Muscle of back (tissue), 11 donors: ENCODE measurements around the gene NCOA1. TPM values are rescaled to one million over a fixed set of nuclear protein-coding genes. Genes with fewer than 3 reads are reported as not detected.

ENCODE experiments used
- DNase-seq, 3 donors: peaks; one replicate each; pipeline versions ENCODE4 v3.0.0 to v3.0.0-alpha.2; 2013
- polyA plus RNA-seq, 10 donors: library from polyadenylated mRNA; unstranded; fragments of 120-200 nt; gene quantifications; one replicate each; pipeline ENCODE4 v1.2.1, GENCODE V29; 2013; ENCODE audit not compliant: insufficient read length in 10 of 10

NCOA1 gene
- polyA plus RNA-seq, 10 donors: 73.9 to 135 (median 105) TPM

DNA sequence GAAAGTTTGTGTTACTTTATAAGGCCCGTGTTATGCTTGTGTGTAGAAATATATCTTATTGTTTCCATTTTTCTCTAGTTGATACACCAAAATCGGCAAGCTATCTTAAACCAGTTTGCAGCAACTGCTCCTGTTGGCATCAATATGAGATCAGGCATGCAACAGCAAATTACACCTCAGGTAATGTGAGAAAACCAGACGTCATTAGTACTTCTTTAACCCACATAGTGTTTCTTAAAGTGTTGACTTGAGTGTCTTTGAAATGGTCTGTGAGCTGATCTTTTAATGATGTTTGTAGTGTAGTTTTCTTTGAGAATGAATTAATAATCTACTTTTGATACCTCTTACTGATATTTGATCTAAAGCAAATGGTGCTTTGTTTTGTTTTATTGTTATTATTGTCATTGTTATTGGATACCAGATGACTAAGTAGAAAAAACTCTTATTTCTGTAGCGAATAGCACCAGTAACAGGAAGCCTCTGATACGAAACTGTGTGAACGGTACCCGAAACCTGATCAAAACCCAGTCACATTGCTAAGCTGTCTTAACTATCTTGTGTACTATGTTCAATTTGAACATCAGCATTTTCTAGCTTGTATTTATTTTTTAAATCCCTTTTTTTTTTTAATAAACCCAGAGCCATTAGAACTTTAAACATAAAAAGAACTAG is 248.4 kb downstream of the NCOA1 start:
- DNase-seq: no peak

DNA sequence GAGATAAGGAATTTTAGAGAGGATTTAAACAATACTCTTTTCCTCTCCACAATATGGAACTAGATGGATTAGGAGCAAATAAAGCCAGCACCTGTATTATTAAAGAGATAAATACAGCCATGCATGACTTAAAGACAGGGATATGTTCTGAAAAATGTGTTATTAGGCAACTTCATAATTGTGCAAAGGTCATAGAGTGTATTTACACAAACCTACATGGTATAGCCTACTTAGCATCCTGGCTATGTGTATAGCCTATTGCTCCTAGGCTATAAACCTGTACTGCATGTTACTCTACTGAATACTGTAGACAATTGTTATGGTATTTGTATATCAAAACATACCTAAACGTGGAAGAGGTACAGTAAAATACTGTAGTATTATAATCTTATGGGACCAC is 249.1 kb downstream of the NCOA1 start:
- no peak for DNase-seq

DNA sequence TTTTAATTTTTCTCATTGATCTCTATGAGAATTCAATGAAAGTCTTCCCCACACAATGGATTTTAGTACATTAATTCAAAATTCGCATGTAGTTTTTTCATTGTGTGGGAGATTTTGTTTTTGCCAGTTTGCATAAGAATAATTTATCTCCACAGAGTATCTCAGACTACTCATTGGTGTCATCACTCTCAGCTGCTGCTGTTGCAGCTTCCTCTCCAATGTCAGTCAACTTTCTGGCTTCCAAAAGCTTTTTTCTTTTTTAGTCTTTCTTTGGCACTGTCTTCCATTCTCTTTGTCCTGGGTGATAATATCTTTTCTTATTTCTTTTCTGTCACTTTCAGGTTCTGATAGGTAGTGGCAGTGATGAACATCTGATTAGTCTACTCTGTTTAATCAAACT is 251.7 kb downstream of the NCOA1 start:
- DNase-seq: no peak

DNA sequence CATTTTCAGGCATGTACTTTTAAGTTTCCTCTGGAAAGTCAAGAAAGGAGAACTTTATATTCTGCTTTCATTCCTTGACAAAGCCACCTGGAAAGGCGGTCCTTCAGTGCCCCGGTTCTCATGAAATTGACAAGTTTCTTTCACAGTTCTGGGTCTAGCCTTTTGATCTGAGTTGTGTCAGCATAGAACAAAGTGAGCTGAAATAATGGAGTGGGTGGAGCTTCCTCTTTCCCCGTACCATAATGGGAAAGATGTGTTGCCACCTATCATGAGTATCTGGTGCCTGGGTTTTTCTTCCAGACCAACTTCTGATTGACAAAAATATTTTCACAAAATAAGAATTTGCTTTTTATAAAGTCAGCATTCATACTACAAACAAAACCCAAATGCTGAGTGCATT is 252.9 kb downstream of the NCOA1 start:
- no peak for DNase-seq

DNA sequence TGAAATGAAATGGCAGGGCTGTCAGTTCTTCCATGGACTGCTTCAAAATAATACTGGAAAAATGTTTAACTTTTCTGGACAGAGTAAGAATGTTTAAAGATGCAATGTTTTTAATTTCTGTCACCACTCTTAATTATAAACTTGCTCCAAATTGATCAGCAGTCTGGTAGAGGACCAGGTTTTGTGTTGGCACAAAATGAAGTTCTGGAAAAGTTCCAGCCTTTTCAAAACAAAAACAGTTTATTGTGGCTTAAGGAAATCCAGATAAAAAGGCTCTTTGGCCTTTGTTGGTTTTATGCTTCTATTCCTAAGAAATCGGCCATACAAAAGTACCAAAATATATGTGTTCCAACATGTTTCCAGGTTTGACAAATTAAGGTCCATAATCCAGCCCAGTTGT is 253.3 kb downstream of the NCOA1 start:
- DNase-seq: no peak

DNA sequence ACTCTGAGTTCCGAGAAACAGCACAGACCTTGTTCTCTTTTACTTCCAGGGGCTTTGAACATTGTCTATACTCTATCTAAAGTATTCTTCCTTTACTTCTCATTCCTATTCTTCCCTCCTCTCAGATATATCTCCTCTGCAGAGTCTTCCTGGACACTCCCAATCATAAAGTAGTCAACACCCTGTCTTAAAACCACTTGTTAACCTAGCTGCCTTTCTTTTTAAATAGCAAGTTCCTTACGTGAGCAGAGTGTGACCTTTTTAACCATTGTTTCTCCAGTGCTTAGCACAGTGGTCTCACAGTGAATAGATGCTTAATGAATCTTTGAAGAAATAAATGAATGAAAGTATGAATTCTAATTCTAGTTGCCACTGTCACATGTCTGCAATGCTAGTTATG is 254.8 kb downstream of the NCOA1 start:
- DNase-seq: no peak

DNA sequence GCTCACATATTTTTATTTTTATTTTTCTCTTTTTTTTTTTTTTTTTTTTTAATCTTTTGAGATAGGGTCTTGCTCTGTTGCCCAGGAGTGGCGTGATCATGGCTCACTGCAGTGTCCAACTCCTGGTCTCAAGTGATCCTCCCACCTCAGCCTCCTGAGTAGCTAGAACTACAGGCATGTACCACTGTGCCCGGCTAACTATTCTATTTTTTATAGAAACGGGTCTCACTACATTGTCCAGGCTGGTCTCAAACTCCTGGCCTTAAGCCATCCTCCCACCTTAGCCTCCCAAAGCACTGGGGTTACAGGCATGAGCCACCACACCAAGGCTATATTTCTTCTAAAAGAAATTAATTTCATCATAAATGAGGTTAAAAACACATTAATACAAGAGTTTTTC is 256.2 kb downstream of the NCOA1 start:
- DNase-seq: no peak

DNA sequence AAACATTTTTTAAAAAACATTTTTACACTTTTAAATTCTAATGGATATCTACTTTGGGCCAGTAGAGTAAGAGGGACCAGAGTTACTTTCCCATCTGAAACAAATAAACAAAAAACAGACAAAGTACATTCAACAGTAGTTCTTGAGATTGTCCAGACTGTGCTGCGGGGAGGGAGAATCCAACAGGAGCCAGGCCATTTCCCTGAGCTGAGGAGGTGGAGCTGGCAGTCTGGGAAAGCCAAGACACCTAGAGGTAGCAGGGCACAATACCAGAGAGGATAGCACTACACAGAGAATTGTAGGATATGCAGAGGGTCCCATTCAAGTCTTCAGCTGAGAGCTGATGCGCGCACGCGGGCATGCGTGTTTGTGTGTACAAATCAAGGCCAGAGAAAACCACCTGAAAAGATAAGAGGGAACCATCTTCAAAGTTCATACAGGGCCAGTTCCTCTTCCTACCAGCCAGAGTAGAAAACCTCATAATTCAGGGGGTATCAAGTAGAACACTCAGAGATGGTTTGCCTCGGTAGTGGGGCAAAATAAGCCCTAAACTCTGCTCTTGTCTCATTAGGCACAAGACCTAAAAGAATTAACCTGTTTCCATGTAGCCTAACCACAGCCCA is 258.1 kb downstream of the NCOA1 start:
- no peak for DNase-seq

DNA sequence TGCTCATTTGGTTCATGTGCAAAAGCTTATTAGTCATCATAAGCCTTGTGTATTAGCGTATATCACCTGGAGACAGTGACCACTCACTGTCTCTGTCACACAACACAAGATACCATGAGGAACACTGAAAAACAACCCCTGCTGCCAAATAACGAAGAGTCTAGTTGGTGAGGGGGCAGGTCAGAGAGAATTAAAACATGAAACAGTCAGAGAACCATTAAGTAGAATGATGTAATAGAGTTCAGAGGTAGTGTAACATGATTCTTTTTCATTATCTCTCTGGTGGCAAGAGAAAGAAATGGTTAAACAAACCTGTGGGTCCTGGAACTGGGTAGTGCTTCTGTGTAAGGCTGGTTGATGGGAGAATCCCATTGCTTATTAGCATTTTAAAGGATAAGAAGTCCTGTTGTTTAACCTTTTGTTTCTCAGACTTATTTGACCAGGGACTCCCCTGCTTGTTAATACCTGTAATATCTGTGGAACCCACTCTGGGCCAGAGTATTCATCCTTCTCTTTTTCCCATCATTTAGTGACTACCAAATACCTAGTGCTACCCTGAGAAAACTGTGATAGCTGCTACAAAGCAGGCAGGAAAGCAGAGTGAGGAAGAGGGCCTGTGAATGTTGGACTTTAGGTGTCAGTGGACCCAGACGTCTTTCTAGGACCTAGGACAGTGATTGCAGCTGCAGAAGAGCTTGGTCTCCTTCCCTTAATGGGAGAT is 264.1 kb downstream of the NCOA1 start:
- no peak for DNase-seq

DNA sequence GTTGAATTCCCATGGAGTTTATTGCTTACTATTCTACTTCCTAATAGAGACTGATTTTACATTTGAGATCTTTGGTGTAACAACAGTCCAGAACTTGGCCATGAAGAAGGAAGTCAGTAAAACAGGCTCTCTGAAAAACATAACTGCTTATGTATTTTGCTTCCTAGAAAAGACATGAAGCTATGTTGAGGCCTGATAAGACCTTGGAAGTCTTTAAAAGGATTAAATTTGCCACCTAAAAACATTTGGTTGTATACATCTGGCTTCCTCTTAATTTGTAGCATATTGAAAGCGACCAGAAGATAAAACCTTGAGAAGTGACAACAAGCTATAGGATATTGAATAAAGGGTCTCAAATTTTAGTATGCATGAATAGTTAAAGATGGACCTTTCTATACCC is 265.7 kb downstream of the NCOA1 start:
- no peak for DNase-seq

DNA sequence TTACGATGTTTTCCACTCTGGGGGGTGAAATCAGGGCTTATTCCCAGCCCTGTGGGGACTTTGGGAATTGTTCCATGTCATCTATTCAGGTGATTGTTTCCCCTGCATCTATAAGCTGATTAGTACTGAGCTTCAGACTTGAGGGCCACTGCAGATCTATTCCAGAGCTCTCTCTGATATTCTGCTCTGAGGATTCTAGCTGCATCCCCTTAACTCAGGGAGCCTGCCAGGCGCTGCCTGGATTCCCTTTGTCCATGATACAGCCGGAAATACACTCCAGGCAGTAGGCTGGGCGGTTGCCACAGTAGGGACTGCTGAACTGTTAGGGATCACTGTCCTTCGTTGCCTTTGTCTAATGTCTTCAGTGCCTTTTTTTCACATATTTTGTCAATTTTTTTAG is 270.8 kb downstream of the NCOA1 start:
- no peak for DNase-seq

DNA sequence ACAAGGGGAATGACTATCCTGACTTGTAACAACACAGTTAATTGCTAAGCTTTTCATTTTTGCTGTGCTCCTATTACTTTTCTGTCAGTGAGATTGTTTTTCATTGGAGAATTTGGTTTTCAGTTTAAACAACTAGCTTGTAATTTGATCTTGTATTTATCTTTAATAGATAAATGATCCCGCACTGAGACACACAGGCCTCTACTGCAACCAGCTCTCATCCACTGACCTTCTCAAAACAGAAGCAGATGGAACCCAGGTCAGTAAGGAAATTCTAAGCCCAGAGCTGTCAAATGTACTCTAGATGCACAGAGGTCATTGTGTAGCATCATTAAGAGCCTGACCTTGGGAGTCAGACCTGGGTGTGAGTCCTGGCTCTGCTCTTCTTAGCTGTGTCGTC is 271.5 kb downstream of the NCOA1 start:
- no peak for DNase-seq

DNA sequence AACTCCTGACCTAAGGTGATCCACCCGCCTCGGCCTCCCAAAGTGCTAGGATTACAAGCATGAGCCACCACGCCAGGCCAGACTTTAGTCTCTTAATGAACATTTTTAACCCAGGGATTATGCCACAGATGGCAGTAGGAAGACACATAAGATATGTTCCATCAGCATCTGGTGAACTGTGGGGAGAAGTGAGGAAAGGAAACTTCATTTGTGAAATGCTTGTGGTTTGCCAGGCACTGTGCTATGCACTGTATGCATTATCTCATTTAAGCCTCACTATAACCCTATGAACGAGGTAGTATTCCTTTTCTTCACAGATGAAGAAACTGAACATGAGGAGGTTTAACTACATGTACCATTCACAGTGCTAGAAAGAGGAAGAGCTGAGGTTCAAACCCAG is 272.8 kb downstream of the NCOA1 start:
- DNase-seq: no peak

DNA sequence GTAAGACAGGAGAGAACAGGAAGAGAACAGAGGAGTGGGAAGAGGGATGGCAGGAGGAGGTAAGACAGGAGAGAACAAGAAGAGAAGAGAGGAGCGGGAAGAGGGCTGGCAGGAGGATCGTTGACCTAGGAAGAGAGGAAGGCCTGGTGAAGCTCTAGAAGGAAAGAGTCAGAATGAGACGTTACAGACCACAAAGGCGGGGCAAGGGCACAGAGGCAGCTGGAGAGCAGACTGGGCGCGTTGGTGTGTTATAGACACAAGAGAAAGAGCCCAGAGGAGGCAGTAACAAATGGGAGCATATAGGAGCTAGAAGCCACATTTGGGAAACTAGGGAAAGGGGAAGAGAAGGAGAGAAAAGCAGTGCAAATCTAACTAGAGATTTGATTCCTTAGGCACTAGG is 275.6 kb downstream of the NCOA1 start:
- no peak for DNase-seq

DNA sequence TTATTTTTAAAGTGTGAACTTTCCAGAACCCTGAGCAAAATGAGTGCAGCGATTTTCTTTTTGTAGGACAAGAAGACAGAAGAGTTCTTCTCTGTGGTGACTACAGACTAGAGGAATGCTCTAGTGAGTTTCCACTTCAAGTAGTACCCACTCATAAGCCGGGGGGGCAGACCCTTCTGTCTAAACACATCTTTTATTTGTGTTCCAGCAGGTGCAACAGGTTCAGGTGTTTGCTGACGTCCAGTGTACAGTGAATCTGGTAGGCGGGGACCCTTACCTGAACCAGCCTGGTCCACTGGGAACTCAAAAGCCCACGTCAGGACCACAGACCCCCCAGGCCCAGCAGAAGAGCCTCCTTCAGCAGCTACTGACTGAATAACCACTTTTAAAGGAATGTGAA is 277.0 kb downstream of the NCOA1 start:
- no peak for DNase-seq

DNA sequence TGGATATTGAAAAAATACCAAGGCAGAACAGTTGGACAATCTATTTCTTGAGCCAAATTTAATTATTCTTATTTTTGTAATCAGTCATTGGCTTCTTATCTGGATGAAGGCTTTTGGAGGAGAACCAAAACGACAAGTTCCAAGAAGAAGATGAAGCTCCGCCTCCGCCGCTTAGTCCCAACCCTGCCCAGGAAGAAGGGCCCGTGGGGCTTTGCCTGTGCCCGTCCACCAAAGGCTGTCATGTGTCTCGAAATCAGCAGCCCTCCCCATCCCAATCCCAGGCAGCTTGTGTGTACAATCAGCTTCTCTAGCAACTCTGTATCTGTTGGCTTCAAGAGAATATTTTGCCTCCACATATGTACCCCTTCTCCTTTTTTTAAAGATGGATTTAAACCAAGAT is 277.5 kb downstream of the NCOA1 start:
- DNase-seq: no peak

DNA sequence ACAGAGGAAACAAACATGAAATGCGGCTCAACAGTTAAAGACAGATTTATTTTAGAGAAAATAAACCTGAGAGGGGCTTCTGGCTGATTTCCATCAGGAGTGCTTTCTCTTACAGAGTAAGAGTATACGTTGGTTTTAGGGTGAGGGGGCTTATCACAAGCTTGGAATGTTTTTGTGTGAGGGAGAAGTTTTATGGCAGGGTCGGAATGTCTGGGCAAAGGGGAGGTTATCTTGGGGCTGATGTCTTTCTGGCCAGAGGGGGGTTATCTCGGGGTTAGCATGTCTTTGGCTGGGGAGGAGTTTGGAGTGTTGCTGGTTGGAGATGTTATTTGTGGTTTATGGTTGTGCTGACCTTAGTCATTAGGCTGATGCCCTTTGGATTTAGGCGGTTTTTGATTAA is 280.0 kb downstream of the NCOA1 start:
- no peak for DNase-seq

DNA sequence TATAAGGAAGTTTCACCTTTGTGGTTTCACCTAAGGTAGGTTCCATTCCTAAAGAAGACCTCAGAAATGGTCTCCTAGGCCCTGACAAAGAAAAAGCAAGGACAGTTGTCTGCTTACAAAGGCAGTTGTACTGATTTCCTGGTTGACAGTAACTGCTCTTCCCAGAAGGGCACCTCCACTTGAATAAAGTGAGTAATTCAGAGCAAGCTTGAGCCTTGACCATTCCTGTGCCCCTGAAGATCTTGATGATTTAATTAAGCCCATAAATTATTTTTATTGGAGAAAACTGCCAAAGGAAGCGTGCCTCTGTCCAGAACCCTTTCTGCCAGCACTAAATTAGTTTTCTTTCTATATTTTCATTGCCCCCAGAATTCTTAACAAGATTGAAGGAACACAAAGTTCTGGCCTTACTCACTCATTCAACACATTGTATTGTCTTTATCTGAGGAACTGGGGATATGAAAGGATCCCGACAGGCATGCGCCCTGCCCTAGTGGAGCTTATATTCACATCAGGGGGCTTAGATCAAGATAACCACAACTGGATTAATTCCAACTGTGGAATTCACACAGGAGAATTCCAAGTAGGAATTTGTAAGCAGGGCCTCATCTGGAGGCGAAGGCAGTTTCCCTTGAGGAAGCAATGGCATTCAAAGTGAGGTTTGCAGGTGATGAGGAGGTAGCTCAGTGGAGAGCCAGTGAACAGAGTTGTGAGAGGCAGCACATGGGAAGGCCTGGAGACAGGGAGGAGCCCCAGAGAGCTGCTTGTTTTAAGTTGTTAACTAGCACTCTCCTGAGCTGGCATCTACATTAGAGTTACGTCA is 280.9 kb downstream of the NCOA1 start:
- DNase-seq: no peak

DNA sequence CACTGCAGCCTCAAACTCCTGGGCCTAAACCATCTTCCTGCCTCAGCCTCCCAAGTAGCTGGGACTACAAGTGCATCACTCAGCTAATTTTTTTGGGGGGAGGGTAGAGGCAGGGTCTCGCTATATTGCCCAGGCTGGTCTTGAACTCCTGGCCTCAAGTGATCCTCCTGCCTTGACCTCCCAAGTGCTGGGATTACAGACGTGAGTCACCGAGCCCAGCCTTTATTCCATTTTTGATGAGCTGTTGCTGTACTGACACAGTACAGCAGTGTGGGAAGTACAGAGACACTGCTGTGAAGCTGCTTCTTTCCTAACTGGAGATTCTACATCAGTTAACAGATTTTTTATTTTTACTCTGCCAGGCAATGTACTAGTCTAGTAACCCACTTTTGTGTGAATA is 283.3 kb downstream of the NCOA1 start:
- no peak for DNase-seq

DNA sequence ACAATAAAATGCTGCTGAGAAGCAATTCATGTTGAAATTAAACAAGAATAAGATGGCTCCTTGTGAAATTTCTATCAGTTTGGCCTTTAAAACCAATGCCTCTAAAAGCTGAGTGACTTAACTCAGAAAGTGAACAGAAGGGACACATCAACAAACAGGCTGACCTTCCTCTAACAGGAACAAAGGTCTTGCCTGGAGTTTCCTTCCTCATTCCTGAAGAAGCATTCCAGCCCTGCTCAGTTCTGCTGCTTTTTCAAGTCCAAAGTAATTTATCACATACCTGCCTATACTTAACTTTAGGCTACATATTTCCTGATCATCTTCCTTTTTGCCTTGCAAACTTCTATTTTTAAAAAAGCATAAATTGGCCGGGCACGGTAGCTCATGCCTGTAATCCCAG is 288.1 kb downstream of the NCOA1 start:
- DNase-seq: no peak

DNA sequence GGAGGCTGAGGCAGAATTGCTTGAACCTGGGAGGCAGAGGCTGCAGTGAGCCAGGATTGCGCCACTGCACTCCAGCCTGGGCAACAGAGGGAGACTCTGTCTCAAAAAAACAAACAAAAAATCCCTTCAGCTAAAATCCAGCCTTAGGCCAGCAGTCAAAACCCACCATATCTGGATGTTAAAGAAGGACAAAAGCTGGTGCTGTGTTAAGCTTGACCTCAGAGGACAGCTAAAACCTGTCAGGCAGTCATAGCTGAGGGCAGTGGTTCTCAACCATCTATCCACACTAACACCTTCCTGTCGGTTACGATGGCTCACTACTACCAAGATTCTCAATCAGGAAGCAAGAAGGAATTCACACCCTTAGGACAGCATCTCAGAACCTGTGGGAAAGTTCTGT is 292.6 kb downstream of the NCOA1 start:
- no peak for DNase-seq

DNA sequence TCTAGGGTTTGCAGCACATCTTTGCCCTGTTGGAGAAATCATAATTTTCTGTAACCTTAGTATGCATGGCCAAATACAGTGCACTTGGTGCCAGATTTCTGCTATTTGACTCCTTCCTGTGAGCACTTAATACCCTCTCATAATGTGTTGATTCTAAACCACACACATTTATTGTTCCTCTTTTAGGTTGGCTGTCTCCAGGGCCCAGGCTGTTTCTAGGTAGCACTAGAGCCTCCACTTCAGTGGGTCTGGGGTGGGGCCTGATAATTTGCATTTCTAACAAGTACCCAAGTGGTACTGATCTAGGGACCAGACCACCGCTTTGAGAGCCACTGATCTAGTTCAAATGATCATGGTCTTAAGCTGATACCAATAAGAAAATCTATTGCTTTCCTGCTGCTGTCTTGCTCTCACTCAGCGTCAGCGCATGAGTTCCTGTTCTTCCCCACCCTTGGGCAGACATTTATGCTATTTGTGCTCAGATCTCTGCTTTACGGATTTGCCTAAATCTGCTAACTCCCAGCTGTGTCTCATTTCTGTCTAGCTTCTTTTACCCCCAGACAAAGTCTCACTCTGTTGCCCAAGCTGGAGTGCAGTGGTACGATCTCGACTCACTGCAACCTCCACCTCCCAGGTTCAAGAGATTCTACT is 294.7 kb downstream of the NCOA1 start:
- DNase-seq: peak in 1 of 3 donors; percentile 30
